SW 1271 (cell line): ENCODE data around the gene KIF5A.

ENCODE experiments used
- DNase-seq, 2 experiments: peaks; one replicate each; lab custom pipeline; 2025; lab: John Stamatoyannopoulos, UW

Gene KIF5A

GRCh38 chr12:57620245-57620935 lies 70.5 kb downstream of the KIF5A start:
- no peak for DNase-seq

GRCh38 chr12:57620936-57621496 lies 71.2 kb downstream of the KIF5A start:
- no peak for DNase-seq

- DNase-seq = peak in 1 of 2 experiments; percentile 14
These were observed 71.9 kb downstream of the KIF5A start for GRCh38 chr12:57621497-57622292.

GRCh38 chr12:57622293-57623245 lies 72.7 kb downstream of the KIF5A start:
- DNase-seq = no peak

- DNase-seq = no peak
These were observed 73.5 kb downstream of the KIF5A start for GRCh38 chr12:57623385-57623784.

- DNase-seq = no peak
These were observed 74.1 kb downstream of the KIF5A start for GRCh38 chr12:57623811-57624390.

GRCh38 chr12:57624441-57625220 lies 74.8 kb downstream of the KIF5A start:
- no peak for DNase-seq

GRCh38 chr12:57625261-57626032 lies 75.6 kb downstream of the KIF5A start:
- DNase-seq = no peak

GRCh38 chr12:57626111-57626920 lies 76.5 kb downstream of the KIF5A start:
- no peak for DNase-seq

- no peak for DNase-seq
These were observed 77.1 kb downstream of the KIF5A start for GRCh38 chr12:57626921-57627445.

GRCh38 chr12:57627501-57628279 lies 77.8 kb downstream of the KIF5A start:
- DNase-seq = no peak

GRCh38 chr12:57628280-57629191 lies 78.7 kb downstream of the KIF5A start:
- DNase-seq = no peak

GRCh38 chr12:57629897-57630471 lies 80.1 kb downstream of the KIF5A start:
- no peak for DNase-seq

- DNase-seq = no peak
These were observed 81.1 kb downstream of the KIF5A start for GRCh38 chr12:57630891-57631433.

GRCh38 chr12:57631566-57632072 lies 81.8 kb downstream of the KIF5A start:
- DNase-seq = no peak
